Vagina (tissue), 2 donors: ENCODE results near the gene TMEM164.

ENCODE experiments used
- POLR2AphosphoS5 ChIP-seq, 2 donors: sonication (generic); formaldehyde crosslinking; IDR thresholded peaks; one replicate each; pipeline ENCODE4 v1.9.0; 2017; ENCODE audit warnings: antibody characterized with exemption in 2 of 2, mild to moderate bottlenecking in 2 of 2, low read depth in 1 of 2; ENCODE audit not compliant: insufficient read depth in 1 of 2
- TF ChIP-seq, protein P1 (sequence below), 3 experiments: fragments of 450-650 bp in 2 of 3; fragments of 200-600 bp in 1 of 3; sonication (generic) in 1 of 3; IDR thresholded peaks; one replicate each; pipeline ENCODE4 v1.5.1; 2017 to 2019; ENCODE audit warnings: antibody characterized with exemption in 3 of 3, mild to moderate bottlenecking in 2 of 3, moderate library complexity in 2 of 3

DNA sequence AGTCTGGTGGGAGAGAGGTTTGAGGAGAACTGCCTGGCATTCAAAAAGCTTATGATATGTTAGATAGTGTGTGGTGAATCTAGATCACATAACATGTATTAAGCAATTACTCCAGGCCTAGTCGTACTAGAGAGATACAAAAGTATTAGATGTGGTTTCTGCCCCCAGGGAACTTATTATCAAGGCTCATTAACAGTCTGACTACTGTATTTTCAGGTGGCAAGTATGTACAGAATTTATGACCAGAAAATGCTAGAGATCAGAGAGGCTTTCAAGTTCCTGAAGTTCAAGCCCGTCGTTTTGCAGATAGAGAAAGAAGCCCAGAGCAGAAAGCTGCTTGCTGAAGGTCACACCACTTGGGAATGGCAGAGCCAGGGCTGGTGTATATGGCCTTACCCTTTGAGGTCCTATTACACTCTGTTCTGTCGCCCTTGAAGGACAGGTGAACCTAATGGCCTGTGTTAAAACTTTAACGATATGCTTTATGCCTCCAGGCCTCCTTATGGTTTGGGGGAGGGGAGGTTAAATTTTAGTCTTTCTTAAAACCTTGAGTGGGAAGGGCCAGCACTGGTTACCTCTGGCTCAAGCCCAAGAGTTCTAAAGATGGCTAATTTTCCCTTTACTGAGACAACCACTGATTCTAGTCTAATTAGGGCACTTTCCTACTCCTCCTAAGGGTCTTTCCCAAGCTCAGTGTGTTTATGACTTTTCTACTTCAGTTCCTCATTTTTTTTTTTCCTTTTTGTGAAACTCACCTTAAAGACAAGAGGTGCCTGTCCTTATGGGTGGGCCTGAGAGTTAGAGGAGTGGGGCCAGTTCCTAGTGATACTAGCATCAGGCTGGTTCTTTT, 19.9 kb downstream of the TMEM164 start:
- TF ChIP-seq, protein P1, sequence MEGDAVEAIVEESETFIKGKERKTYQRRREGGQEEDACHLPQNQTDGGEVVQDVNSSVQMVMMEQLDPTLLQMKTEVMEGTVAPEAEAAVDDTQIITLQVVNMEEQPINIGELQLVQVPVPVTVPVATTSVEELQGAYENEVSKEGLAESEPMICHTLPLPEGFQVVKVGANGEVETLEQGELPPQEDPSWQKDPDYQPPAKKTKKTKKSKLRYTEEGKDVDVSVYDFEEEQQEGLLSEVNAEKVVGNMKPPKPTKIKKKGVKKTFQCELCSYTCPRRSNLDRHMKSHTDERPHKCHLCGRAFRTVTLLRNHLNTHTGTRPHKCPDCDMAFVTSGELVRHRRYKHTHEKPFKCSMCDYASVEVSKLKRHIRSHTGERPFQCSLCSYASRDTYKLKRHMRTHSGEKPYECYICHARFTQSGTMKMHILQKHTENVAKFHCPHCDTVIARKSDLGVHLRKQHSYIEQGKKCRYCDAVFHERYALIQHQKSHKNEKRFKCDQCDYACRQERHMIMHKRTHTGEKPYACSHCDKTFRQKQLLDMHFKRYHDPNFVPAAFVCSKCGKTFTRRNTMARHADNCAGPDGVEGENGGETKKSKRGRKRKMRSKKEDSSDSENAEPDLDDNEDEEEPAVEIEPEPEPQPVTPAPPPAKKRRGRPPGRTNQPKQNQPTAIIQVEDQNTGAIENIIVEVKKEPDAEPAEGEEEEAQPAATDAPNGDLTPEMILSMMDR (IDR thresholded peaks at IDR 0.05): no peak
- TF ChIP-seq POLR2AphosphoS5 (IDR thresholded peaks at IDR 0.05; ENCODE audit: insufficient read depth in 1 of 2, low read depth in 1 of 2): no peak
